SH-SY5Y (cell line): Measurements from ENCODE around the gene COG1.

ENCODE experiments used
- GATA2 ChIP-seq: IDR thresholded peaks from 2 replicates; pipeline ENCODE4 v1.6.1; 2011; ENCODE audit warnings: mild to moderate bottlenecking, low read depth, low read length
- GATA3 ChIP-seq: IDR thresholded peaks from 2 replicates; pipeline ENCODE4 v1.6.1; 2011; ENCODE audit warnings: low read depth, mild to moderate bottlenecking, low read length, moderate library complexity

GRCh38 chr17:73200476-73200875 is 7.6 kb downstream of the COG1 start:
- TF ChIP-seq GATA2 = no peak
- TF ChIP-seq GATA3 = no peak
